ENCODE data around the gene CCDC27.

The CCDC27 gene

DNA sequence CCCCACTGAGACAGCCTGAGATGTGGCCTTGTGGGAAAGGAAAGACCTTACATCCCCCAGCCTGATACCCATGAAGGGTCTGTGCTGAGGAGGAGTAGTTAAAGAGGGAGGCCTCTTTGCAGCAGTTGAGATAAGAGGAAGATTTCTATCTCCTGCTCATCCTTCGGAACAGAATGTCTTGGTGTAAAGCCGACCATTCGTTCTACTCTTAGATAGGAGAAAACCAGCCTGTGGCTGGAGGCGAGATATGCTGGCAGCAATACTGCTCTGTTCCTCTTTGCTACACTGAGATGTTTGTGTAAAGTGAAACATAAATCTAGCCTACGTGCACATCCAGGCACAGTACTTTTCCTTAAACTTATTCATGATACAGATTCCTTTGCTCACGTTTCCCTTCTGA lies 1.5 kb upstream of the CCDC27 start:
- no peaks in the 10 kb centered on the region for H3K9me3 ChIP-seq (ENCODE audit: severe bottlenecking)
- H3K4me1 ChIP-seq (ENCODE audit: insufficient read depth, poor library complexity, severe bottlenecking): no peaks in the 10 kb centered on the region
- DNase-seq (ENCODE audit: low spot score): no peak
- H3K27ac ChIP-seq (ENCODE audit: poor library complexity, severe bottlenecking): no peak overlapping the region
- H3K4me3 ChIP-seq (ENCODE audit: severe bottlenecking): no peak overlapping the region
- H3K27me3 ChIP-seq (ENCODE audit: insufficient read depth, poor library complexity, severe bottlenecking): peaks cover 12% of the 10 kb centered on the region
- ATAC-seq (ENCODE audit: low read depth): no peak
- TF ChIP-seq, protein P1, sequence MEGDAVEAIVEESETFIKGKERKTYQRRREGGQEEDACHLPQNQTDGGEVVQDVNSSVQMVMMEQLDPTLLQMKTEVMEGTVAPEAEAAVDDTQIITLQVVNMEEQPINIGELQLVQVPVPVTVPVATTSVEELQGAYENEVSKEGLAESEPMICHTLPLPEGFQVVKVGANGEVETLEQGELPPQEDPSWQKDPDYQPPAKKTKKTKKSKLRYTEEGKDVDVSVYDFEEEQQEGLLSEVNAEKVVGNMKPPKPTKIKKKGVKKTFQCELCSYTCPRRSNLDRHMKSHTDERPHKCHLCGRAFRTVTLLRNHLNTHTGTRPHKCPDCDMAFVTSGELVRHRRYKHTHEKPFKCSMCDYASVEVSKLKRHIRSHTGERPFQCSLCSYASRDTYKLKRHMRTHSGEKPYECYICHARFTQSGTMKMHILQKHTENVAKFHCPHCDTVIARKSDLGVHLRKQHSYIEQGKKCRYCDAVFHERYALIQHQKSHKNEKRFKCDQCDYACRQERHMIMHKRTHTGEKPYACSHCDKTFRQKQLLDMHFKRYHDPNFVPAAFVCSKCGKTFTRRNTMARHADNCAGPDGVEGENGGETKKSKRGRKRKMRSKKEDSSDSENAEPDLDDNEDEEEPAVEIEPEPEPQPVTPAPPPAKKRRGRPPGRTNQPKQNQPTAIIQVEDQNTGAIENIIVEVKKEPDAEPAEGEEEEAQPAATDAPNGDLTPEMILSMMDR (IDR thresholded peaks at IDR 0.05; ENCODE audit: poor library complexity, severe bottlenecking): no peak
- no peaks in the 10 kb centered on the region for H3K36me3 ChIP-seq (ENCODE audit: low read depth)

DNA sequence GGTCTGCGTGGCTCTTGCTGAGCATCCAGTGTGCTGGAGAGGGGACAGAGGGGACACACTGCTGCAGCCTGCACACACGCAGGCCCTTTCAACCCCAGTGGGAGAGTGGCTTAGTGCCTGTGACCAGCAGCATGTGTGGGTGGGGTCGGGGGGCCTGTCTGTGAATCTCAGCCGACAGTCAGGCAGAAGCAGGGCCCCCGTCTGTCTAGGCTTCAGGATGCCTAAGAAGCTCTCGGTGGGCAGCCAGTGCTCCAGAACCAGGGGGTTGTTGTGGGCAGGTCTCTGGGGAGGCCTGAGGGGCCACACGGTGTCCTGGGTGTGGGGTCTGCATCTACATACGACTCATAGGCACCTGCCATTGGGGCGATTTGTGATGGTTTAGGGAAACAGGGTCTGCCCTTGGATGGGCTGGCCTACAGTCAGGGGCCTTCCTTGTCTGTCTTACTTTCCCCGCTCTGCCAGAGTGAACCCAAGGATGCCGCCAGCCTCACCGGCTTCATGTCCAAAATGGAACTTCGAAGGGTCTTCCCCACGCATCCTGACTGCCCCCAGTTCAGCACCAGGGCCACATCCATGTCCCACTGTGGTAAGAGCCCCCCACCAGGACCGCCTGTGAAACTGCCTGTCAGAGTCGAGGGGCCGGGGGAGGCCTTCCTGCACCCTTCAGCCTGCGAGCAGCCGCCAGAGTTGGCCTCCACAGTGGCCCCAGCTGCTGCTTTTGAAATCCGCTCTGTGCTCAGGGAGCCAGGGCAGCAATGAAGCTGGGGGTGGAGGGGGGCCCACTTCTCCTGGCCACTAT lies 1.6 kb downstream of the CCDC27 start:
- TF ChIP-seq, protein P1 (IDR thresholded peaks at IDR 0.05; ENCODE audit: poor library complexity, severe bottlenecking): no peak
- H3K4me1 ChIP-seq (ENCODE audit: insufficient read depth, poor library complexity, severe bottlenecking): no peaks in the 10 kb centered on the region
- H3K27ac ChIP-seq (ENCODE audit: poor library complexity, severe bottlenecking): no peak overlapping the region
- DNase-seq (ENCODE audit: low spot score) (peak; percentile 55), ATAC-seq (ENCODE audit: low read depth) (no peak)
- H3K27me3 ChIP-seq (ENCODE audit: insufficient read depth, poor library complexity, severe bottlenecking): peaks cover 12% of the 10 kb centered on the region
- no peak overlapping the region for H3K4me3 ChIP-seq (ENCODE audit: severe bottlenecking)
- no peaks in the 10 kb centered on the region for H3K36me3 ChIP-seq (ENCODE audit: low read depth)
- H3K9me3 ChIP-seq (ENCODE audit: severe bottlenecking): no peaks in the 10 kb centered on the region

DNA sequence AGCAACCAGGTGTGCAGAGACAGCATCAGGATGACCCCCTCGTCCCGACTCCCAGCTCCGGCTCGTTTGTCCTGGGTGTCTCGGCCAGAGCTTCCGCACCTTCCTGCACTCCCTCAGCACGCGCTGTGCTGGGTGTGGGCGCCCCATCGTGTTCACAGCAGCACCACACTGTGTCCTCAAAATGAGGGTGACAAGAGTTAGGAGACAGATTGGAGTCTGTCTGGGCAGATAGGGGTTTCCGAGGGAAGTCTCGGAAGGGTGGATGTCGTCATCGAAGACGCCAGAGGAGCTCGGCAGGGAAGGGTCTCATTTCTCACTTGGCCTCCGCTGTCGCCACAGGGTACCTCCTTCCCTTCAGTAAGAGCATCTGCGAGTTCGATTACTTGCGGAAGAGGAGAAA lies 4.1 kb downstream of the CCDC27 start:
- peaks cover 5% of the 10 kb centered on the region for H3K27me3 ChIP-seq (ENCODE audit: insufficient read depth, poor library complexity, severe bottlenecking)
- ATAC-seq (ENCODE audit: low read depth) (no peak), DNase-seq (ENCODE audit: low spot score) (no peak)
- TF ChIP-seq, protein P1 (IDR thresholded peaks at IDR 0.05; ENCODE audit: poor library complexity, severe bottlenecking): no peak
- H3K4me1 ChIP-seq (ENCODE audit: insufficient read depth, poor library complexity, severe bottlenecking): no peaks in the 10 kb centered on the region
- peaks cover 4% of the 10 kb centered on the region for H3K9me3 ChIP-seq (ENCODE audit: severe bottlenecking)
- no peak overlapping the region for H3K27ac ChIP-seq (ENCODE audit: poor library complexity, severe bottlenecking)
- no peak overlapping the region for H3K4me3 ChIP-seq (ENCODE audit: severe bottlenecking)
- no peaks in the 10 kb centered on the region for H3K36me3 ChIP-seq (ENCODE audit: low read depth)

DNA sequence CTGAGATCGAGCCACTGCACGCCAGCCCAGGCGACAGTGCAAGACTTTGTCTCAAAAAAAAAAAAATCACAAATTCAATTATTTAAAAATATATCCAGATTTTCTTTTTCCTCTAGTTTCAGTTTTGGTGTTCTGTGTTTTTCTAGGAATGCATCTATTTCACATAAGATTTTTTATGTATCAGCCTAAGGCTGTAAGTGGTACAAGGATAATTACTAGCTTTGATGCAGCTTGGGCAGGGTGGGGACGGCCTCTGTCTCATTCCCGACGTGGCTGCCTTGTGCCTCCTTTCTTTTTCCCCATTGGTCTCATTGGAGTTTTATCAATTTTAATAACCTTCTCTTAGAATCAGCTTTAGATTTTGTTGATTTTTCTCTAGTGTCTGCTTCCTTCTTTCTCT lies 6.9 kb downstream of the CCDC27 start:
- peaks cover 9% of the 10 kb centered on the region for H3K27me3 ChIP-seq (ENCODE audit: insufficient read depth, poor library complexity, severe bottlenecking)
- TF ChIP-seq, protein P1 (IDR thresholded peaks at IDR 0.05; ENCODE audit: poor library complexity, severe bottlenecking): no peak
- no peak overlapping the region for H3K4me3 ChIP-seq (ENCODE audit: severe bottlenecking)
- H3K9me3 ChIP-seq (ENCODE audit: severe bottlenecking): peaks cover 4% of the 10 kb centered on the region
- no peaks in the 10 kb centered on the region for H3K4me1 ChIP-seq (ENCODE audit: insufficient read depth, poor library complexity, severe bottlenecking)
- no peak overlapping the region for H3K27ac ChIP-seq (ENCODE audit: poor library complexity, severe bottlenecking)
- DNase-seq (ENCODE audit: low spot score): no peak
- no peaks in the 10 kb centered on the region for H3K36me3 ChIP-seq (ENCODE audit: low read depth)
- ATAC-seq (ENCODE audit: low read depth): no peak

DNA sequence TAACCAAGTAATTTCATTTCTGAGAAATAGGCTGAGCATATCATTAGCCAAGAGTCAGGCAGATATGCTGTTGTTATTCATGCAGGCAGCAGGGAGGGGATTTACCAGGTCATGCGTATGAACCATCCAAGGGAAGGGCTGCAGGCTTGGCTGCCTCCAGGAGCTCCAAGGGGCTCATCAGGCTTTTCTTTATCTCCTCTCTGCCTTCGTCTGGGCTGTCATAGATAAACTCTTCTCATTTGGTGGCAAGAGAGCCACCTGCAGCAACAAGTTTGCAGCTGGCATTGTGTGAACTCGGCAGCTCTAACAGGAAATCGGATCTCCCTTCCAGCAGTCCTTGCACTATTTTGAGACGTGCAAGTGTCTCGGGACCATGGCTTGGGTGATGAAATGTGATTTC lies 7.5 kb downstream of the CCDC27 start:
- Histone ChIP-seq H3K9me3 (ENCODE audit: severe bottlenecking) (peaks cover 4% of the 10 kb centered on the region), H3K36me3 (ENCODE audit: low read depth) (no peaks in the 10 kb centered on the region), H3K27me3 (ENCODE audit: insufficient read depth, poor library complexity, severe bottlenecking) (peaks cover 11% of the 10 kb centered on the region), H3K4me1 (ENCODE audit: insufficient read depth, poor library complexity, severe bottlenecking) (no peaks in the 10 kb centered on the region), H3K4me3 (ENCODE audit: severe bottlenecking) (no peak overlapping the region), H3K27ac (ENCODE audit: poor library complexity, severe bottlenecking) (no peak overlapping the region)
- TF ChIP-seq, protein P1 (IDR thresholded peaks at IDR 0.05; ENCODE audit: poor library complexity, severe bottlenecking): no peak
- DNase-seq (ENCODE audit: low spot score): no peak
- ATAC-seq (ENCODE audit: low read depth): no peak
